HepG2 (cell line): Measurements from ENCODE around the gene FGD6. TPM values are rescaled to one million over a fixed set of nuclear protein-coding genes. Genes with fewer than 3 reads are reported as not detected.

Source experiments
- BHLHE40 ChIP-seq: IDR thresholded peaks from 2 replicates; pipeline ENCODE4 v1.6.1; 2011; ENCODE audit warnings: low read length, improper control_type of control experiment
- FOSL1 ChIP-seq: sonication (generic); formaldehyde crosslinking; IDR thresholded peaks from 2 replicates; pipeline ENCODE4 v1.9.0; 2021; ENCODE audit warnings: missing genetic modification reagents, borderline replicate concordance
- HNRNPH1 ChIP-seq: fragments of 200-400 bp; formaldehyde crosslinking; optimal IDR thresholded peaks from 2 replicates; pipeline ENCODE3; 2017; ENCODE audit warnings: mild to moderate bottlenecking, low read depth, low read length
- REXO4 ChIP-seq: sonication (generic); formaldehyde crosslinking; IDR thresholded peaks from 2 replicates; pipeline ENCODE4 v1.8.0; 2022; ENCODE audit warnings: missing genetic modification reagents, mild to moderate bottlenecking, borderline replicate concordance
- SMAD3 ChIP-seq: sonication (generic); formaldehyde crosslinking; IDR thresholded peaks from 2 replicates; pipeline ENCODE4 v1.4.0; 2020; ENCODE audit warnings: missing genetic modification reagents
- SOX13 ChIP-seq, 3 experiments: fragments of 450-650 bp in 1 of 3; sonication (generic) in 1 of 3; formaldehyde crosslinking in 1 of 3; IDR thresholded peaks in 2 of 3; conservative IDR thresholded peaks in 1 of 3; 2 replicates each; pipeline versions ENCODE4 v1.5.0 to v1.6.1; 2016 to 2020; ENCODE audit warnings: antibody characterized with exemption in 1 of 3, mild to moderate bottlenecking in 1 of 3, missing compliant biosample characterization in 1 of 3, missing genetic modification reagents in 1 of 3, moderate library complexity in 1 of 3
- TEAD3 ChIP-seq: optimal IDR thresholded peaks from 2 replicates; pipeline ENCODE3; 2016; ENCODE audit warnings: borderline replicate concordance
- ZFP1 ChIP-seq: IDR thresholded peaks from 2 replicates; pipeline ENCODE4 v1.6.1; 2016
- ZKSCAN8 ChIP-seq: IDR thresholded peaks from 2 replicates; pipeline ENCODE4 v1.6.1; 2016; ENCODE audit warnings: borderline replicate concordance, missing genetic modification reagents, missing compliant biosample characterization
- ZNF317 ChIP-seq: sonication (generic); formaldehyde crosslinking; IDR thresholded peaks from 2 replicates; pipeline ENCODE4 v1.5.0; 2020; ENCODE audit warnings: mild to moderate bottlenecking, missing genetic modification reagents
- ZNF572 ChIP-seq: sonication (generic); formaldehyde crosslinking; IDR thresholded peaks from 2 replicates; pipeline ENCODE4 v1.5.1; 2020; ENCODE audit warnings: mild to moderate bottlenecking, missing genetic modification reagents
- polyA plus RNA-seq, 8 experiments: library from polyadenylated mRNA; depleted of rRNA in 3 of 8; stranded (reverse) in 7 of 8; unstranded in 1 of 8; fragments of >200 nt; fragmentation: Illumina TruSeq in 4 of 8; extraction: Trizol in 4 of 8; gene quantifications; 2 replicates each; pipeline versions ENCODE4 v1.2.1 to v1.2.3, GENCODE V29; 2011 to 2016; ENCODE audit warnings: low read depth in 4 of 8, missing spikeins in 1 of 8, mixed read lengths in 1 of 8; ENCODE audit not compliant: insufficient read depth in 1 of 8
- total RNA-seq, 5 experiments: library from RNA; depleted of rRNA; stranded (reverse); fragments of >200 nt; fragmentation: Illumina TruSeq; extraction: Trizol; gene quantifications; 2 replicates each; pipeline ENCODE4 v1.2.3, GENCODE V29; 2016; ENCODE audit warnings: low read depth in 1 of 5
- TF ChIP-seq, protein P1 (sequence below), 2 experiments: sonication (generic) in 1 of 2; formaldehyde crosslinking in 1 of 2; IDR thresholded peaks; 2 replicates each; pipeline versions ENCODE4 v1.4.0 to v1.6.1; 2018 to 2020; ENCODE audit warnings: missing genetic modification reagents in 2 of 2, borderline replicate concordance in 1 of 2, low read depth in 1 of 2, mild to moderate bottlenecking in 1 of 2, missing biosample characterization in 1 of 2
- TF ChIP-seq, protein P2 (sequence below): sonication (generic); formaldehyde crosslinking; IDR thresholded peaks from 2 replicates; pipeline ENCODE4 v1.4.0; 2020; ENCODE audit warnings: missing genetic modification reagents, borderline replicate concordance
- TF ChIP-seq, protein P3 (sequence below): IDR thresholded peaks from 2 replicates; pipeline ENCODE4 v1.6.1; 2016
- TF ChIP-seq, protein P4 (sequence below): sonication (generic); formaldehyde crosslinking; IDR thresholded peaks from 2 replicates; pipeline ENCODE4 v1.5.1; 2020; ENCODE audit warnings: missing genetic modification reagents, mild to moderate bottlenecking, borderline replicate concordance
- TF ChIP-seq, protein P5 (sequence below): sonication (generic); formaldehyde crosslinking; IDR thresholded peaks from 2 replicates; pipeline ENCODE4 v1.5.0; 2020; ENCODE audit warnings: mild to moderate bottlenecking, missing genetic modification reagents, borderline replicate concordance

Gene FGD6
- total and polyA plus RNA-seq, 2 of the 13 experiments (the other 11 are each of a cell fraction or from before 2014, with no cell fraction given): 2.2 to 4.3 TPM

DNA sequence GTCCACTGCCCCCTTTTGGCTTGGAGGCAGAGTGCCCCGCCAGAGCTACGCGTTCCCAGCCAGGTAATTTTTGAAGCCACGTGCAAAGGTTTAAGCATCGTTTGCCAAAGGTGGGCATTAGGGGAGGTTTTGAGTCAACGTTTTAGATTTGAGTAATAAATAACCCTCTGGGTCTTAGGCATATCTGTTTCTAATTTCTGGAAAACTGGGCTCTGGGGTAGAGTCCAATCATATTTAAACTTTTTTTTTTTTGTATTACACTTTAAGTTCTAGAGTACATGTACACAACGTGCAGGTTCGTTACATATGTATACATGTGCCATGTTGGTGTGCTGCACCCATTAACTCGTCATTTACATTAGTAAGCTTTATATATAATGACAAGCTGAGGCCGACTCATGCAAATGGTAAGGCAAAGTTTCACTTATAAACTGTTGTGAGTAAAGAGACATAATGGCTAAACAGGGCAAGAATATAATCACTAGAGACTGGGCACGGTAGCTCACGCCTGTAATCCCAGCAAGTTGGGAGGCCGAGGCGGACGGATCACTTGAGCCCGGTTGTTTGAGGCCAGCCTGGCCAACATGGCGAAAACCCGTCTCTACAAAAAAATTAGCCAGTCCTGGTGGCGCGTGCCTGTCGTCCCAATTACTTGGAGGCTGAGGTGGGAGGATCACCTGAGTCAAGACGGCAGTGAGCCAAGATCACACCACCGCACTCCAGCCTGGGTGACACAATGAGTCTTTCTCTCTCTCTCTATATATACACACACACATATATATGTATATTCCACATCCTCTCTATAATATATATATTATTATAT, 143.4 kb downstream of the FGD6 start (continued):
- TF ChIP-seq, protein P1, sequence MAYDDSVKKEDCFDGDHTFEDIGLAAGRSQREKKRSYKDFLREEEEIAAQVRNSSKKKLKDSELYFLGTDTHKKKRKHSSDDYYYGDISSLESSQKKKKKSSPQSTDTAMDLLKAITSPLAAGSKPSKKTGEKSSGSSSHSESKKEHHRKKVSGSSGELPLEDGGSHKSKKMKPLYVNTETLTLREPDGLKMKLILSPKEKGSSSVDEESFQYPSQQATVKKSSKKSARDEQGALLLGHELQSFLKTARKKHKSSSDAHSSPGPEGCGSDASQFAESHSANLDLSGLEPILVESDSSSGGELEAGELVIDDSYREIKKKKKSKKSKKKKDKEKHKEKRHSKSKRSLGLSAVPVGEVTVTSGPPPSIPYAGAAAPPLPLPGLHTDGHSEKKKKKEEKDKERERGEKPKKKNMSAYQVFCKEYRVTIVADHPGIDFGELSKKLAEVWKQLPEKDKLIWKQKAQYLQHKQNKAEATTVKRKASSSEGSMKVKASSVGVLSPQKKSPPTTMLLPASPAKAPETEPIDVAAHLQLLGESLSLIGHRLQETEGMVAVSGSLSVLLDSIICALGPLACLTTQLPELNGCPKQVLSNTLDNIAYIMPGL (CRISPR knock-in tag; IDR thresholded peaks at IDR 0.05; ENCODE audit: borderline replicate concordance in 1 of 2, low read depth in 1 of 2): peak in 1 of 2 experiments; percentile 22; a peak in 1 of 4 replicates
- TF ChIP-seq, protein P2, sequence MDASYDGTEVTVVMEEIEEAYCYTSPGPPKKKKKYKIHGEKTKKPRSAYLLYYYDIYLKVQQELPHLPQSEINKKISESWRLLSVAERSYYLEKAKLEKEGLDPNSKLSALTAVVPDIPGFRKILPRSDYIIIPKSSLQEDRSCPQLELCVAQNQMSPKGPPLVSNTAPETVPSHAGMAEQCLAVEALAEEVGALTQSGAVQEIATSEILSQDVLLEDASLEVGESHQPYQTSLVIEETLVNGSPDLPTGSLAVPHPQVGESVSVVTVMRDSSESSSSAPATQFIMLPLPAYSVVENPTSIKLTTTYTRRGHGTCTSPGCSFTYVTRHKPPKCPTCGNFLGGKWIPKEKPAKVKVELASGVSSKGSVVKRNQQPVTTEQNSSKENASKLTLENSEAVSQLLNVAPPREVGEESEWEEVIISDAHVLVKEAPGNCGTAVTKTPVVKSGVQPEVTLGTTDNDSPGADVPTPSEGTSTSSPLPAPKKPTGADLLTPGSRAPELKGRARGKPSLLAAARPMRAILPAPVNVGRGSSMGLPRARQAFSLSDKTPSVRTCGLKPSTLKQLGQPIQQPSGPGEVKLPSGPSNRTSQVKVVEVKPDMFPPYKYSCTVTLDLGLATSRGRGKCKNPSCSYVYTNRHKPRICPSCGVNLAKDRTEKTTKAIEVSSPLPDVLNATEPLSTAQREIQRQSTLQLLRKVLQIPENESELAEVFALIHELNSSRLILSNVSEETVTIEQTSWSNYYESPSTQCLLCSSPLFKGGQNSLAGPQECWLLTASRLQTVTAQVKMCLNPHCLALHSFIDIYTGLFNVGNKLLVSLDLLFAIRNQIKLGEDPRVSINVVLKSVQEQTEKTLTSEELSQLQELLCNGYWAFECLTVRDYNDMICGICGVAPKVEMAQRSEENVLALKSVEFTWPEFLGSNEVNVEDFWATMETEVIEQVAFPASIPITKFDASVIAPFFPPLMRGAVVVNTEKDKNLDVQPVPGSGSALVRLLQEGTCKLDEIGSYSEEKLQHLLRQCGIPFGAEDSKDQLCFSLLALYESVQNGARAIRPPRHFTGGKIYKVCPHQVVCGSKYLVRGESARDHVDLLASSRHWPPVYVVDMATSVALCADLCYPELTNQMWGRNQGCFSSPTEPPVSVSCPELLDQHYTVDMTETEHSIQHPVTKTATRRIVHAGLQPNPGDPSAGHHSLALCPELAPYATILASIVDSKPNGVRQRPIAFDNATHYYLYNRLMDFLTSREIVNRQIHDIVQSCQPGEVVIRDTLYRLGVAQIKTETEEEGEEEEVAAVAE (CRISPR knock-in tag): peak; percentile 51; the same call in 1 of the 2 replicates
- TF ChIP-seq FOSL1 (CRISPR knock-in tag) (no peak), ZFP1 (CRISPR knock-in tag) (peak; percentile 26; the same call in 1 of the 2 replicates), SMAD3 (CRISPR knock-in tag) (peak; percentile 55; the same call in 1 of the 2 replicates), SOX13 (IDR thresholded peaks at IDR 0.05) (no peak), SOX13 (CRISPR knock-in tag; conservative IDR thresholded peaks at IDR 0.05 in 1 of 2, IDR thresholded peaks at IDR 0.05 in 1 of 2) (0 out of 4 replicates have a peak, but pooled peaks of 1 of the 2 experiments have one; percentile 31), ZNF317 (CRISPR knock-in tag) (0 out of 2 replicates have a peak, but pooled peaks have one; percentile 10), HNRNPH1 (no peak), ZNF572 (CRISPR knock-in tag) (no peak), REXO4 (CRISPR knock-in tag) (no peak), BHLHE40 (peak; percentile 55), ZKSCAN8 (CRISPR knock-in tag) (0 out of 2 replicates have a peak, but pooled peaks have one; percentile 36), TEAD3 (CRISPR knock-in tag) (peak; percentile 65)
- TF ChIP-seq, protein P3, sequence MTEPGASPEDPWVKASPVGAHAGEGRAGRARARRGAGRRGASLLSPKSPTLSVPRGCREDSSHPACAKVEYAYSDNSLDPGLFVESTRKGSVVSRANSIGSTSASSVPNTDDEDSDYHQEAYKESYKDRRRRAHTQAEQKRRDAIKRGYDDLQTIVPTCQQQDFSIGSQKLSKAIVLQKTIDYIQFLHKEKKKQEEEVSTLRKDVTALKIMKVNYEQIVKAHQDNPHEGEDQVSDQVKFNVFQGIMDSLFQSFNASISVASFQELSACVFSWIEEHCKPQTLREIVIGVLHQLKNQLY: 0 out of 2 replicates have a peak, but pooled peaks have one; percentile 17
- TF ChIP-seq, protein P4, sequence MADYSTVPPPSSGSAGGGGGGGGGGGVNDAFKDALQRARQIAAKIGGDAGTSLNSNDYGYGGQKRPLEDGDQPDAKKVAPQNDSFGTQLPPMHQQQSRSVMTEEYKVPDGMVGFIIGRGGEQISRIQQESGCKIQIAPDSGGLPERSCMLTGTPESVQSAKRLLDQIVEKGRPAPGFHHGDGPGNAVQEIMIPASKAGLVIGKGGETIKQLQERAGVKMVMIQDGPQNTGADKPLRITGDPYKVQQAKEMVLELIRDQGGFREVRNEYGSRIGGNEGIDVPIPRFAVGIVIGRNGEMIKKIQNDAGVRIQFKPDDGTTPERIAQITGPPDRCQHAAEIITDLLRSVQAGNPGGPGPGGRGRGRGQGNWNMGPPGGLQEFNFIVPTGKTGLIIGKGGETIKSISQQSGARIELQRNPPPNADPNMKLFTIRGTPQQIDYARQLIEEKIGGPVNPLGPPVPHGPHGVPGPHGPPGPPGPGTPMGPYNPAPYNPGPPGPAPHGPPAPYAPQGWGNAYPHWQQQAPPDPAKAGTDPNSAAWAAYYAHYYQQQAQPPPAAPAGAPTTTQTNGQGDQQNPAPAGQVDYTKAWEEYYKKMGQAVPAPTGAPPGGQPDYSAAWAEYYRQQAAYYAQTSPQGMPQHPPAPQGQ (CRISPR knock-in tag): no peak
- TF ChIP-seq, protein P5, sequence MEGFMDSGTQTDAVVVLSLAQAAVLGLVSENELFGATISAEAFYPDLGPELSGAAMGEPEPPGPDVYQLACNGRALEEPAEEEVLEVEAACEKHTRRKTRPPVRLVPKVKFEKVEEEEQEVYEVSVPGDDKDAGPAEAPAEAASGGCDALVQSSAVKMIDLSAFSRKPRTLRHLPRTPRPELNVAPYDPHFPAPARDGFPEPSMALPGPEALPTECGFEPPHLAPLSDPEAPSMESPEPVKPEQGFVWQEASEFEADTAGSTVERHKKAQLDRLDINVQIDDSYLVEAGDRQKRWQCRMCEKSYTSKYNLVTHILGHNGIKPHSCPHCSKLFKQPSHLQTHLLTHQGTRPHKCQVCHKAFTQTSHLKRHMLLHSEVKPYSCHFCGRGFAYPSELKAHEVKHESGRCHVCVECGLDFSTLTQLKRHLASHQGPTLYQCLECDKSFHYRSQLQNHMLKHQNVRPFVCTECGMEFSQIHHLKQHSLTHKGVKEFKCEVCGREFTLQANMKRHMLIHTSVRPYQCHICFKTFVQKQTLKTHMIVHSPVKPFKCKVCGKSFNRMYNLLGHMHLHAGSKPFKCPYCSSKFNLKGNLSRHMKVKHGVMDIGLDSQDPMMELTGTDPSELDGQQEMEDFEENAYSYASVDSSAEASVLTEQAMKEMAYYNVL (CRISPR knock-in tag): 0 out of 2 replicates have a peak, but pooled peaks have one; percentile 4
